ENCODE results near the gene DYNC1I1.

DYNC1I1 gene

GRCh38 chr7:95772298-95772770 lies at the start of gene DYNC1I1:
Gene DYNC1I1 (plus strand): TSS chr7:95772554. CDS start chr7:95804730, 32,176 bp downstream.
- no peak for DNase-seq (ENCODE audit: low read depth)

GRCh38 chr7:95723583-95724180 lies 48.7 kb upstream of the DYNC1I1 start:
- no peak for DNase-seq (ENCODE audit: low read depth)

- DNase-seq (ENCODE audit: low read depth) = no peak
Observed at GRCh38 chr7:95725205-95725604, 47.1 kb upstream of the DYNC1I1 start.

- DNase-seq (ENCODE audit: low read depth) = no peak
Observed at GRCh38 chr7:95730493-95731280, 41.7 kb upstream of the DYNC1I1 start.

DNA sequence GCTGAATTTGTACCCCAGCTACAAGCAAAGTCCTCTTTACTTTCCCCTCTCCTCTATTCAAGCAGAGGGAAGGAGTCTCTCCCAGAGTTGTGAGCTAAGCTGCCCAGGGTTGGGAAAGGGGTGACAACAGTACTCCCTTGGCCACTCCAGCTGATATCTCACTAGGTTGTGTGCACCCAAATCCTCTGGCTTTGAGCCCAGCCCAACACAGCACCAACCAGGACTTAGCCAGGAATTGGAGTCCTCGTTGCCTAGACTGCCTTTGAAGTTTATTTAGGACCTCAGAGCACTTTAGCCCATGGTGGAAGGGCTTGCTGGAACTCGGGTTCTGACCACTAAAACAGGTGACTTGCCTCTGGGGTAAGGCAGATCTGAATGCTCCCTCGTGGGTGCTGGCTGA lies 35.7 kb upstream of the DYNC1I1 start:
- DNase-seq (ENCODE audit: low read depth) = no peak

DNA sequence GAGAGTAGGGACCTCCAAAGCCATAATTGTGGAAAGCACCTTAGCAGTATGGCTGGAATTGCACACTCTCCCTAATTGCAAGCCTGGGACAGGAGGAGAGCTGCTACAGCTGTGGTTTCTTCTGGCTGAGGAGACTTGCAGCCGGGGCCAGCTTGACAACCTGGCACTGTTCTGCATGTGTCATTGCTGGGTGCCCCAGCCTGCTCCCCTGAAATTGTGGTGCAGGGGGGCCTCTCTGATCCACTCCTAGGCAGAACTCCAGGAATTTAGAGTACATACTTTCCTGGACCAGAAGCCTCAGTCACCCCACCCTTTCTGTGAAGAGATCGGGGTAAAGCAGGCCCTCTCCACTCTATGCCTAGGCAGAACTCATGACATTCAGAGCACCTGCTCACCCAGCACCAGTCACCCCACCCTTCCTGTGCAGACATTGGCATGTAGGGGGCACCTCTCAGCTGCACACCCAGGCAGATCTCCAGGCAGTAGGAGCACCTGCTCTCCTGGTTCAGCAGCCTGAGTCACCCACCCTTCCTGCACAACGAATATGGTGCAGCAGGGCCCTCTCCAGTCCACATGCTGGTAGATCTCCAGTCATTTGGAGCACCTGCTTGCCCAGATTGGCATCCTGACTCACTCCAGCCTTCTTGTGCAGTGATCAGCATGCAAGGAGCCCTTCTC lies 34.4 kb upstream of the DYNC1I1 start:
- no peak for DNase-seq (ENCODE audit: low read depth)

- DNase-seq (ENCODE audit: low read depth) = no peak
Observed at GRCh38 chr7:95749044-95749443, 23.3 kb upstream of the DYNC1I1 start.

GRCh38 chr7:95749515-95749914 lies 22.8 kb upstream of the DYNC1I1 start:
- no peak for DNase-seq (ENCODE audit: low read depth)

DNA sequence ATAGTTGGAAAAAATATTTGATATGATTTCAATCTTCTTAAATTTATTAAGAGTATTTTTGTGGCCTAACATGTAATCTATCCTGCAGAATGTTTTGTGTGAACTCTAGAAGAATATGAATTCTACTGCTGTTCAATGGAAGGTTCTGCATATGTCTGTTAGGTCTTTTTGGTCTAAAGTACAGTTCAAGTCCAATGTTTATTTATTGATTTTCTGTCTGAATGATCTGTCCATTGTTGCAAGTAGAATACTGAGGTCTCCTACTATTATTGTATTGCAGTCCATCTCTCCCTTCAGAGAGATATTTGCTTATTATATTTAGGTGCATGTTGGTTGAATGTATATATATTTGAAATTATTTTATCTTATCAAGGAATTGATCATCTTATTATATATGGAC lies 18.9 kb upstream of the DYNC1I1 start:
- DNase-seq (ENCODE audit: low read depth) = no peak

GRCh38 chr7:95755277-95755934 lies 16.9 kb upstream of the DYNC1I1 start:
- no peak for DNase-seq (ENCODE audit: low read depth)

DNA sequence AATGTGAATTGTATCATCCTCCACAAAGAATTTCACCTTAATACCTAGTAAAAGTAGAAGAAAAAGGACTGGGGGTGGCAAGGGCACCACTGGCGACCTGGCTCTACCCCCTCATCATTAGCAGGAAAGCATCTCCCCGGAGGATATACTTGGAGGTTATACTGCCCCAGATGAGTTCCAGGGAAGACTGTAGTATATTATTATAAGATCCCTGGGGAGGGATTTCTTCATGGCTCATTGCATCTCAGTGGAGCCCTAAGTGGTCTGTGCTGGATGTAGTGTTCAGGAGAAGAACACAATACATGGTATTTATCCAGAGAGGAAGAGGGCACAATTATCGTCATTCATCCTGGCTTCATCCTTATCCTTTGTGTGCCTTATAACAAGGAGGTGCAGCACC lies 14.2 kb upstream of the DYNC1I1 start:
- DNase-seq (ENCODE audit: low read depth) = no peak

DNA sequence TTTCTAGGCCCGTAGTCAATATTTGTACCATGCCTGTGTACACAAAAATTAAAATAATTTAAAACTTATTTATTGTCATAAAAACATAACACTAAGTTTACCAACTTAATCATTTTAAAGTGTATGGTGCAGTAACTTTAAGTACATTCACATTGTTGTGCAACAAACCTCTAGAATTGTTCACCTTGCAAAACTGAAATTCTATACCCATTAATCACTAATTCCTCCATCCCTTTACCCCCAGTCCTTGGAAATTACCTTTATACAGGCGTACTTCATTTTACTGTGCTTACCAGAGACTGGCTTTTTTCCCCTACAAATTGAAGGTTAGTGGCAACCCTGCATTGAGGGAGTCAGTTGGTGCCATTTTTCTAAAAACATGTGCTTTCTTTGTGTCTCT lies 6.3 kb upstream of the DYNC1I1 start:
- no peak for DNase-seq (ENCODE audit: low read depth)

GRCh38 chr7:95766657-95767056 lies 5.7 kb upstream of the DYNC1I1 start:
- DNase-seq (ENCODE audit: low read depth) = no peak

- no peak for DNase-seq (ENCODE audit: low read depth)
Observed at GRCh38 chr7:95772771-95773581, 622 bp downstream of the DYNC1I1 start.

DNA sequence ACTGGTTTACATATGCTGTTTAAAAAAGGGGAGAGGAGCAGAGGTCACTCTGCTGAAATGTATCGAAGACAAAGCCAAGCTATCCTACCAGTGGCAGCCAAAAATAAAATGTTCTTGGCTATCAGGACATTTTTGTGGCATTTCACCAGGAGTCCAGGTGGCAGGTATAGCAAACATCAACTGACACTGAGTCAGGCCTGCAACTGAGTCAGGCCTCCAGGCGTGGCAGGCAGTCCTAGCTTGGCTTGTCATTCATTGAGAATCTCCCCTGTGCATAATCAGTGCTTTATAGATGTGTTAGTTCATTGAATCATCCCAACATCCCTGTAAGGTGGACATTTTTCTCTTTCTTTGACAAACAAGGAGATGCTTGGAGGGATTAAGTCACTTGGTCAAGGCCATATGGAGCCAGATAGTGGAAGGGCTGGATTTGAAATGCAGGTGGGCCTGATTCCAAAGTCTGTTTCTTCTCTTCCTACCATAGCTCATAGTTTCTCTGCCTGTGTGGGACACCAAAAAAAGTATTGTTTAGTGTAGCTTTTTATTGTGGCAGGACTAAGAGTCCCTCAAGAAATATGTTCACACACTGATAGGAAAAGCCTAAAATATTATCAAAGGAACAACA lies 4.3 kb downstream of the DYNC1I1 start:
- no peak for DNase-seq (ENCODE audit: low read depth)

DNA sequence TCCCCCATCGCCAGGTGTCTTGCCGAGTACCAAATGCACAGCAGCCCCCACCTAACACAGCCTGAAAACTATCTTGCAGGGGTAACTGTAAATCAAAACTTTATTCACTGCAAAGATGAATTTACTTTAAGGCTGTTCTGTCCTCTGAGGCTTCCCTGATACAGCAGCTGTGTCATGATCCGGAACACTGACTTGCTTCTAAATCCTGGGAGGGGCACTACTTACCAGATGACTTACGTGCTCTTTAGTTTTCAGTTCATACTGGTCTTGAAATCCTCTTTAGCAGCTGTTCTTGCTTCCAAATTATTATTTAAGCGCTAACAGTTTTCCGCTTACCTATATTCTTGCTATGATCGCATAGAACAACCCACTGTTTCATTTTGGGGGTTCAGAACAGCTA lies 4.9 kb downstream of the DYNC1I1 start:
- no peak for DNase-seq (ENCODE audit: low read depth)

GRCh38 chr7:95780665-95781064 lies 8.3 kb downstream of the DYNC1I1 start:
- DNase-seq (ENCODE audit: low read depth) = no peak

DNA sequence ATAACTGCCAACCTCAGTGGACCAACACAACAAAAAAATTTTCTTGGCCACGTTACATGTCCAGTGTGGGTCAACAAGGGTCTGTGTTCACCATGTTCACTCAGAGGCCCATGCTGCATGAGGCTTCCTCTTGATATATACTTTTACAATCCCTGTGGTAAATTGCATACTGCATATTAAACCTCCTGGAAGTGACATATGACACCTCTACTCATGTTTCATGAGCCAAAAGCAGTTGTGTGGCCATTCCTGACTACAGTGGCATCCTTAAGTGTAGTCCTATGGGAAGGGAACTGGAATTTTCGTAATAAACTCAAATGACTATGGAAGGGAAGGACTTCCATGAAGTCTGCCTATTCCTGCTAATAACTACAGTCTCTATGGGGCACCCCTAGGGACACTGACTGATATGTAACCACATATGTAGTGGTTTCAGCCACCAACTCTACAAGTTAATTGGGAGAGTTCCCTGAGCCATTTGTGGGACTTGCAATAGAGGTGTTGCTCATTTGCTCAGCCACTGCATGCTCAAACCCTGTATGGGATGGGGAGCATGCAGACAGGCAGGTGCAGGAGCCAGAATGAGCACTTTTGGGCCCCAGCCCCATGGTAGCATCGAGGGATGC lies 9.7 kb downstream of the DYNC1I1 start:
- no peak for DNase-seq (ENCODE audit: low read depth)

- DNase-seq (ENCODE audit: low read depth) = no peak
Observed at GRCh38 chr7:95784796-95785195, 12.4 kb downstream of the DYNC1I1 start.

- no peak for DNase-seq (ENCODE audit: low read depth)
Observed at GRCh38 chr7:95788258-95788657, 15.9 kb downstream of the DYNC1I1 start.

DNA sequence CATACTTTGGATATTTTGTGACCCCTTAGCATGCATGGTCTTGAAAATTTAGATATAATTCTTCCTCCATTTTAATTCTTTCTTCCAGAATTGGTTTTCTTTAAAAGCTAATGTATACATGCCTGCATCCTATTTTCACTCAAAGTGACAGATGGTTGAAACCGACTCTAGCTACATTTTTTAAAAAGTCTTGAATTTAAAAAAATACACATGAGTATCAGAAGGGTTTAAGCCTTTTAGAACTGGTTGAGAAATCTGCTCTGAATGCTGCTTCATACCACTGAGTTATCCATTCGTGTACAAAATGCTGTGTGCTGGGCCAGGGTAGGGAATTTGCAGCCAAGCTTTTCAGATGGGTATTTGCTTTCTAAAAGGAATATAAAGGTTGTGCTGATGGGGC lies 16.5 kb downstream of the DYNC1I1 start:
- DNase-seq (ENCODE audit: low read depth) = no peak

Data from stimulated activated CD8-positive, alpha-beta memory T cell treated with anti-CD3 and anti-CD28 coated beads, Interleukin-15, amount 100 ng/mL, for 24 hours (primary cell).